Measurements from ENCODE around the gene BRD3.

DNA sequence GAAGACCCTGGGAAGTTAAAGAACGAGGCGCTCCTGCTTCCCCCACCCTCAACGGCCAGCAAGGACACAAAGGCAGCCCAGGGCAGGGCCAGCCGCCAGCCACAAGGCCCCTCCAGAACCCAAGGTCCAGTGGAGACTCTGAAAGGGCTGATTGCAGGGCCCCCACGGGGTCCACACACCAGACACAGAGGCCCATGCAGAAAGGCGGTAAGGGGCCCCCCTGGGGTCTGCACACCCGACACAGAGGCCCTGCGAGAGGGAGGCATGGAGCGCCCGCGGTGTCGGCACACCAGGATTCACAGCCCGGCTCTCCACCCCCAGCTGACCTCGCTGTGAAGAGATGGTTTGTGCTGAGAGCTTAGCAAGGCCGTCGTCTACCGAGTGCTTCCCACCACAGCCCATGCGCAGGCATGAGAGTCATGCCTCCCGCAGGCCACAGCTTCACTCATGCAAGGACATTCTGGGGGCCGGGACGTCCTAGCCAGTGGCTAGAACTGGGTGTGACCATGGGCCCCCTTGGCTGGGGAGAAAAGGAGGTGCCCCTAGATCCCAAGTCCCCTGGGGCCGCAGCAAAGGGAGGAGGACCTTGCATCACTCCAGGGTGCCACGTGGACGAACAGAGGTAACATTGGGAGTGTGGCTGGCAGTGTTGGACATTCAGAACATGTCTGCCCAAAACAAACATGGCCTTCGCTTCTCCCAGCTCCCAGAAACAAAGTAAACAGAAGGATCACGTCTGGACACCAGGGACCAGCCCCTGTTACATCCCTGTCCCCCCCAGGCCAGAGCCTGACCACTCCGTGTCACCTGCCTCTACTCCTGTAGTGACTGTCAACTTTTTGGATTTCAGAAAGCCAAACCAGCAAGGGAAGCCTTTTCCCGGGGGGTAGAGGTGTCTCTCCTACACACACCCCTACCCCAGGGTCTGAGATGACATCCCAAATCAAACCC lies 9.8 kb downstream of the BRD3 start:
- TF ChIP-seq, protein P1, sequence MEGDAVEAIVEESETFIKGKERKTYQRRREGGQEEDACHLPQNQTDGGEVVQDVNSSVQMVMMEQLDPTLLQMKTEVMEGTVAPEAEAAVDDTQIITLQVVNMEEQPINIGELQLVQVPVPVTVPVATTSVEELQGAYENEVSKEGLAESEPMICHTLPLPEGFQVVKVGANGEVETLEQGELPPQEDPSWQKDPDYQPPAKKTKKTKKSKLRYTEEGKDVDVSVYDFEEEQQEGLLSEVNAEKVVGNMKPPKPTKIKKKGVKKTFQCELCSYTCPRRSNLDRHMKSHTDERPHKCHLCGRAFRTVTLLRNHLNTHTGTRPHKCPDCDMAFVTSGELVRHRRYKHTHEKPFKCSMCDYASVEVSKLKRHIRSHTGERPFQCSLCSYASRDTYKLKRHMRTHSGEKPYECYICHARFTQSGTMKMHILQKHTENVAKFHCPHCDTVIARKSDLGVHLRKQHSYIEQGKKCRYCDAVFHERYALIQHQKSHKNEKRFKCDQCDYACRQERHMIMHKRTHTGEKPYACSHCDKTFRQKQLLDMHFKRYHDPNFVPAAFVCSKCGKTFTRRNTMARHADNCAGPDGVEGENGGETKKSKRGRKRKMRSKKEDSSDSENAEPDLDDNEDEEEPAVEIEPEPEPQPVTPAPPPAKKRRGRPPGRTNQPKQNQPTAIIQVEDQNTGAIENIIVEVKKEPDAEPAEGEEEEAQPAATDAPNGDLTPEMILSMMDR (IDR thresholded peaks at IDR 0.05 in 4 of 5, conservative IDR thresholded peaks at IDR 0.05 in 1 of 5), result no peak
- no peak for TF ChIP-seq POLR2A (IDR thresholded peaks at IDR 0.05)
